Measurements from ENCODE around the gene TAS2R1. TPM values are rescaled to one million over a fixed set of nuclear protein-coding genes. Genes with fewer than 3 reads are reported as not detected.

Gene TAS2R1
- total and polyA plus RNA-seq, 8 donors: 0.13 TPM; not detected in 7

DNA sequence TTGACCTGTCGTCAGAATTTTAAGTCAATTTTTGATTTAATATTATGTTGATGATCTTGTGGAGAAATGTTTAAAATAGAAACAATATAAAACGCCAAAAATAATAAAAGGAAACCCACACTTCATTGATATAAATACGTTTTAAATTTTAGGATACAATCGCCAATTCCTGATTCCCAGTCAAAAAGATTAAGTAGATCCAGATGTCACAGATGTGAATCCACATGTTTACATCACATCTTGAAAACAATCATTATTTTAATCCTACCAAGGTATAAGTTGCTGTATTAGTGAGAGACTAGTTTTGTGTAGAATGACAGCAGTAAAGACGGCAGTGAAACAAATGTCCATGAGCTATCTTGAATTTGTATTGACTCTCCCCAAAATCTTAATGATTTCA lies 4.9 kb downstream of the TAS2R1 start:
- no peak for ATAC-seq
- no peak for DNase-seq
- TF ChIP-seq CTCF (IDR thresholded peaks at IDR 0.05): no peak
- H3K27me3 ChIP-seq: no peaks in the 10 kb centered on the region
- intact Hi-C loops (cut with DNase I): no loop called here
- no peak overlapping the region for H3K4me3 ChIP-seq
- H3K36me3 ChIP-seq: no peaks in the 10 kb centered on the region
- no peaks in the 10 kb centered on the region for H3K9me3 ChIP-seq
- H3K4me1 ChIP-seq: no peaks in the 10 kb centered on the region
- no peak overlapping the region for H3K27ac ChIP-seq

- TF ChIP-seq CTCF (IDR thresholded peaks at IDR 0.05): no peak
- no peak for ATAC-seq
- Histone ChIP-seq H3K36me3 (no peaks in the 10 kb centered on the region), H3K27ac (no peak overlapping the region), H3K27me3 (no peaks in the 10 kb centered on the region), H3K4me3 (no peak overlapping the region), H3K4me1 (no peaks in the 10 kb centered on the region), H3K9me3 (no peaks in the 10 kb centered on the region)
- no peak for DNase-seq
- intact Hi-C loops (cut with DNase I): no loop called here
Observed at GRCh38 chr5:9624196-9624947, 5.8 kb downstream of the TAS2R1 start.

GRCh38 chr5:9623661-9624060 lies 6.5 kb downstream of the TAS2R1 start:
- Histone ChIP-seq H3K9me3 (no peaks in the 10 kb centered on the region), H3K36me3 (no peaks in the 10 kb centered on the region), H3K27me3 (no peaks in the 10 kb centered on the region), H3K4me3 (no peak overlapping the region), H3K27ac (no peak overlapping the region), H3K4me1 (no peaks in the 10 kb centered on the region)
- DNase-seq (no peak), ATAC-seq (no peak)
- intact Hi-C loops (cut with DNase I): no loop called here
- no peak for TF ChIP-seq CTCF (IDR thresholded peaks at IDR 0.05)

DNA sequence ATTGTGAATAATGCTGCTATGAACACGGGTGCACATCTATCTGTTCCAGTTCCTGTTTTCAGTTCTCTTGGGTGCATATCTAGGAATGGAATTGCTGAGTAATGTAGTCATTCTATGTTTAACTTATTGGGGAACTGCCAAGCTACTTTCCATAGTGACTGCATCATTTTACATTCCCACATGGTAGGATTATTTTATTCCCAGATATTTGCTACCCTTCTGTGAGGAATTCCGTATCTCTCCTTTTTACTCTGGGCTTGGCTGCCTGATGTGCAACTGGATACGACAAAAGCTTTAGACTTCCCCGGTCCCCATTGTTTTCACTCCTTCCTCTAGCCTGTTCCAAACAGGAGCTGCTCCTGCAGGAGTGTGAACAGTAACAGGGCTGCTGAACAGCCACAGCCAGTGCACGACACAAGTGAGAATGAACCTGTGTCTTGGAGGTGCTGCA lies 7.2 kb downstream of the TAS2R1 start:
- Histone ChIP-seq H3K4me1 (no peaks in the 10 kb centered on the region), H3K27ac (no peak overlapping the region), H3K36me3 (no peaks in the 10 kb centered on the region), H3K9me3 (no peaks in the 10 kb centered on the region), H3K4me3 (no peak overlapping the region), H3K27me3 (no peaks in the 10 kb centered on the region)
- intact Hi-C loops (cut with DNase I): no loop called here
- DNase-seq: peak in 1 of 4 donors; percentile 31
- no peak for ATAC-seq
- TF ChIP-seq CTCF (IDR thresholded peaks at IDR 0.05): no peak

GRCh38 chr5:9621379-9621903 lies 8.7 kb downstream of the TAS2R1 start:
- intact Hi-C loops (cut with DNase I): no loop called here
- no peak overlapping the region for H3K27ac ChIP-seq
- H3K36me3 ChIP-seq: no peaks in the 10 kb centered on the region
- TF ChIP-seq CTCF (IDR thresholded peaks at IDR 0.05): no peak
- H3K27me3 ChIP-seq: no peaks in the 10 kb centered on the region
- H3K4me3 ChIP-seq: no peak overlapping the region
- ATAC-seq (no peak), DNase-seq (no peak)
- no peaks in the 10 kb centered on the region for H3K9me3 ChIP-seq
- no peaks in the 10 kb centered on the region for H3K4me1 ChIP-seq

Data from left lung (tissue), 10 donors.